ENCODE results near the gene SETBP1.

GRCh38 chr18:44960580-44960979 lies 279.9 kb downstream of the SETBP1 start:
- TF ChIP-seq CTCF (conservative IDR thresholded peaks at IDR 0.05; ENCODE audit: low read depth, low read length) (no peak), EZH2 (IDR thresholded peaks at IDR 0.05; ENCODE audit: borderline replicate concordance, low read depth, low read length, poor library complexity, severe bottlenecking) (no peak)
